ENCODE data around the gene ADGRG6. TPM values are rescaled to one million over a fixed set of nuclear protein-coding genes. Genes with fewer than 3 reads are reported as not detected.

ADGRG6 gene
- total and polyA plus RNA-seq, 2 donors (not counting 3 experiments of a cell fraction or from before 2014, with no cell fraction given): 99.3 to 166 TPM

DNA sequence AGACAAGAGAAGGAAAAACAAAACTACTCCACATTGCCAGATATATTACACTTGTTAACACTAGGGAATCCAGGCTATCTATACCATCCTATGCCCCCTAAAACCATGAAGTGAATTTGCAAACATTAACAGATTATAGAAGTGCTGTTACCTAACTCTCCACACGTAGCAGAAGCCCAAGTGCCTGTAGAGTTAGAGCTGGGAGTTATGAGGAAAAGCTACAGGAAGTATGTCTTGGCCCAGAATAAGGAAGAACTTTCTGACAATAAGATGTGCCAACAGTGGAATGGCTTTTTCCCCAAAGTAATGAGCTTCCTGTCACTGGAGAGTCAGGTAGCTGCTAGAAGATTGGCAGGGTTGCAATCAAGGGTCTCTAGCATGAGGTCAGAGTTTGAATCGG lies 32.5 kb downstream of the ADGRG6 start:
- TF ChIP-seq POLR2AphosphoS5 (IDR thresholded peaks at IDR 0.05; ENCODE audit: insufficient read depth, low read depth, low read length): no peak
- TF ChIP-seq GATA2 (IDR thresholded peaks at IDR 0.05; ENCODE audit: insufficient read depth, insufficient read length, low read depth, low read length): no peak
- no peak for TF ChIP-seq POLR2A (IDR thresholded peaks at IDR 0.05; ENCODE audit: low read depth, low read length)
- no peak for TF ChIP-seq MYC (IDR thresholded peaks at IDR 0.05; ENCODE audit: low read depth, low read length)
- TF ChIP-seq, protein P1, sequence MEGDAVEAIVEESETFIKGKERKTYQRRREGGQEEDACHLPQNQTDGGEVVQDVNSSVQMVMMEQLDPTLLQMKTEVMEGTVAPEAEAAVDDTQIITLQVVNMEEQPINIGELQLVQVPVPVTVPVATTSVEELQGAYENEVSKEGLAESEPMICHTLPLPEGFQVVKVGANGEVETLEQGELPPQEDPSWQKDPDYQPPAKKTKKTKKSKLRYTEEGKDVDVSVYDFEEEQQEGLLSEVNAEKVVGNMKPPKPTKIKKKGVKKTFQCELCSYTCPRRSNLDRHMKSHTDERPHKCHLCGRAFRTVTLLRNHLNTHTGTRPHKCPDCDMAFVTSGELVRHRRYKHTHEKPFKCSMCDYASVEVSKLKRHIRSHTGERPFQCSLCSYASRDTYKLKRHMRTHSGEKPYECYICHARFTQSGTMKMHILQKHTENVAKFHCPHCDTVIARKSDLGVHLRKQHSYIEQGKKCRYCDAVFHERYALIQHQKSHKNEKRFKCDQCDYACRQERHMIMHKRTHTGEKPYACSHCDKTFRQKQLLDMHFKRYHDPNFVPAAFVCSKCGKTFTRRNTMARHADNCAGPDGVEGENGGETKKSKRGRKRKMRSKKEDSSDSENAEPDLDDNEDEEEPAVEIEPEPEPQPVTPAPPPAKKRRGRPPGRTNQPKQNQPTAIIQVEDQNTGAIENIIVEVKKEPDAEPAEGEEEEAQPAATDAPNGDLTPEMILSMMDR (IDR thresholded peaks at IDR 0.05; ENCODE audit: extremely low read depth in 1 of 2, insufficient read depth in 1 of 2, low read depth in 1 of 2, low read length in 2 of 2): no peak
- TF ChIP-seq, protein P2, sequence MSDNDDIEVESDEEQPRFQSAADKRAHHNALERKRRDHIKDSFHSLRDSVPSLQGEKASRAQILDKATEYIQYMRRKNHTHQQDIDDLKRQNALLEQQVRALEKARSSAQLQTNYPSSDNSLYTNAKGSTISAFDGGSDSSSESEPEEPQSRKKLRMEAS (IDR thresholded peaks at IDR 0.05; ENCODE audit: insufficient read depth, insufficient read length): no peak
- no peak for TF ChIP-seq EZH2 (IDR thresholded peaks at IDR 0.05; ENCODE audit: borderline replicate concordance, low read depth, low read length, severe bottlenecking)
- no peak for TF ChIP-seq FOS (IDR thresholded peaks at IDR 0.05; ENCODE audit: borderline replicate concordance, insufficient read depth, low read length)
- TF ChIP-seq JUN (IDR thresholded peaks at IDR 0.05; ENCODE audit: borderline replicate concordance, insufficient read depth, insufficient read length, low read depth): no peak
- Histone ChIP-seq H4K20me1 (replicated peaks; ENCODE audit: control insufficient read depth, extremely low read depth, insufficient read depth, low read length) (no peaks in the 10 kb centered on the region), H3K4me2 (ENCODE audit: insufficient read depth, low read length) (peak overlapping the region; percentile 52), H3K9me1 (replicated peaks; ENCODE audit: control insufficient read depth, extremely low read depth, insufficient read depth, low read length) (no peaks in the 10 kb centered on the region), H3K9me3 (replicated peaks; ENCODE audit: control insufficient read depth, insufficient read depth, low read length) (no peaks in the 10 kb centered on the region), H3K79me2 (ENCODE audit: control insufficient read depth, insufficient read depth, low read length) (peaks cover 61% of the 10 kb centered on the region), H3K27me3 (ENCODE audit: control insufficient read depth in 2 of 2, insufficient read depth in 2 of 2, low read length in 2 of 2) (no peaks in the 10 kb centered on the region), H3K4me3 (replicated peaks in 1 of 3; ENCODE audit: insufficient read depth in 1 of 3, low read depth in 1 of 3, low read length in 3 of 3) (no peak overlapping the region), H3K9ac (replicated peaks; ENCODE audit: extremely low read depth, insufficient read depth, low read length) (no peak overlapping the region), H3K36me3 (ENCODE audit: control insufficient read depth in 2 of 2, extremely low read depth in 1 of 2, insufficient read depth in 2 of 2, low read length in 2 of 2) (no peaks in the 10 kb centered on the region), H3K4me1 (ENCODE audit: control insufficient read depth, extremely low read depth, insufficient read depth, low read length) (peaks cover 52% of the 10 kb centered on the region), H2AFZ (ENCODE audit: low read depth, low read length) (no peak overlapping the region), H3K27ac (ENCODE audit: insufficient read depth, low read depth, low read length) (no peak overlapping the region)
- dilution Hi-C loops (cut with MboI; ENCODE audit: extremely low pct_ligation_motif_present, low sequenced_read_pairs) (no loop called here), intact Hi-C loops (cut with micrococcal nuclease) (no loop called here)
- DNase-seq (ENCODE audit: low read depth, low spot score): peak; percentile 75
- POLR2A ChIA-PET: interaction anchor here (1.2 kb wide), 1 partner anchor 9 kb away, joined by 3 read pairs; no protein-coding TSS in a partner anchor
- peak; percentile 4 for FAIRE-seq
- CTCF ChIA-PET: interaction anchor here (0.7 to 1.7 kb wide), 4 partner anchors 10 to 102 kb away, joined by 3 to 4 read pairs (median 4); no protein-coding TSS in a partner anchor
- no TSS peak for BruUV-seq (replicated peaks)

Measured in endothelial cell of umbilical vein (primary cell).